Activated CD4-positive, alpha-beta memory T cell treated with anti-CD3 and anti-CD28 coated beads for 36 hours (primary cell): ENCODE data around the gene RASGRP3. TPM values are rescaled to one million over a fixed set of nuclear protein-coding genes. Genes with fewer than 3 reads are reported as not detected.
"Not testable (repeated sequence)": the region's sequence is repeated elsewhere in the genome, so short reads cannot be mapped to it uniquely, and the experiment has no call there.

Experiments
- CTCF ChIA-PET: fragments of 350-600 bp; sonication (Branson Sonifier 250); formaldehyde crosslinking; loops from one replicate; lab custom pipeline; 2021; ENCODE audit warnings: antibody characterized with exemption, inconsistent platforms; lab: Charles Lee
- POLR2A ChIA-PET: fragments of 350-600 bp; sonication (Branson Sonifier 250); formaldehyde crosslinking; loops from one replicate; lab custom pipeline; 2021; ENCODE audit warnings: antibody characterized with exemption; lab: Charles Lee
- DNase-seq: peaks from one replicate; pipeline ENCODE4 v3.0.0-alpha.2; 2020
- H3K27ac Mint-ChIP-seq: one replicate; pipeline ENCODE4 v1.8.0; 2021; ENCODE audit warnings: mixed read lengths
- H3K27me3 Mint-ChIP-seq: one replicate; pipeline ENCODE4 v1.8.0; 2021; ENCODE audit warnings: mixed read lengths
- H3K36me3 Mint-ChIP-seq: one replicate; pipeline ENCODE4 v1.8.0; 2021; ENCODE audit warnings: mixed read lengths
- H3K4me1 Mint-ChIP-seq: one replicate; pipeline ENCODE4 v1.8.0; 2021; ENCODE audit warnings: low read depth, mixed read lengths
- H3K4me3 Mint-ChIP-seq: one replicate; pipeline ENCODE4 v1.8.0; 2021; ENCODE audit warnings: mild to moderate bottlenecking, mixed read lengths
- H3K9me3 Mint-ChIP-seq: one replicate; pipeline ENCODE4 v1.8.0; 2021; ENCODE audit warnings: mixed read lengths
- intact Hi-C: fragments of 100-400 bp; cut with micrococcal nuclease; formaldehyde crosslinking; loops from one replicate; pipeline ENCODE4 v1.15.1; 2023
- total RNA-seq, 2 experiments: library from RNA; stranded (reverse); gene quantifications; one replicate each; pipeline ENCODE4 v1.2.3, GENCODE V29; 2021

The RASGRP3 gene
- total RNA-seq, 2 experiments from 2014 or later = 1.2 to 1.9 TPM

- intact Hi-C loops = not testable (repeated sequence)
Observed at GRCh38 chr2:33442052-33442451, 34.4 kb upstream of the RASGRP3 start.

GRCh38 chr2:33442528-33443079 lies 33.8 kb upstream of the RASGRP3 start:
- Mint-ChIP-seq H3K9me3 (no peaks in the 10 kb centered on the region), H3K4me1 (no peaks in the 10 kb centered on the region), H3K27ac (no peak overlapping the region), H3K27me3 (peaks cover 3% of the 10 kb centered on the region), H3K36me3 (no peaks in the 10 kb centered on the region), H3K4me3 (no peak overlapping the region)
- intact Hi-C loops = no loop called here
- CTCF ChIA-PET = interaction anchor here (3.4 kb wide), 1 partner anchor 140 kb away, joined by 14 read pairs; no protein-coding TSS in a partner anchor
- no peak for DNase-seq
- POLR2A ChIA-PET = no interaction called here

More at GRCh38 chr2:33442052-33442451, 34.4 kb upstream of the RASGRP3 start:
- CTCF ChIA-PET = interaction anchor here (3.4 kb wide), 1 partner anchor 141 kb away, joined by 14 read pairs; no protein-coding TSS in a partner anchor
- H3K9me3 Mint-ChIP-seq, H3K27me3 Mint-ChIP-seq, DNase-seq, H3K36me3 Mint-ChIP-seq, H3K27ac Mint-ChIP-seq, POLR2A ChIA-PET, H3K4me1 Mint-ChIP-seq, H3K4me3 Mint-ChIP-seq: not testable (repeated sequence)

GRCh38 chr2:33443274-33443829 lies 33.1 kb upstream of the RASGRP3 start:
- ChIA-PET POLR2A (no interaction called here), CTCF (interaction anchor here (0.6 to 1.6 kb wide), 2 partner anchors 18 to 140 kb away, joined by 3 to 4 read pairs; no protein-coding TSS in a partner anchor)
- DNase-seq = no peak
- Mint-ChIP-seq H3K4me1 (peaks cover 2% of the 10 kb centered on the region), H3K27ac (no peak overlapping the region), H3K9me3 (no peaks in the 10 kb centered on the region), H3K36me3 (no peaks in the 10 kb centered on the region), H3K27me3 (peaks cover 3% of the 10 kb centered on the region), H3K4me3 (no peak overlapping the region)
- intact Hi-C loops = no loop called here

- CTCF ChIA-PET = interaction anchor here (1.6 kb wide), 1 partner anchor 138 kb away, joined by 4 read pairs; no protein-coding TSS in a partner anchor
- H3K9me3 Mint-ChIP-seq = no peaks in the 10 kb centered on the region
- H3K4me1 Mint-ChIP-seq = peaks cover 2% of the 10 kb centered on the region
- no peak overlapping the region for H3K4me3 Mint-ChIP-seq
- no peak for DNase-seq
- H3K36me3 Mint-ChIP-seq = no peaks in the 10 kb centered on the region
- POLR2A ChIA-PET = no interaction called here
- H3K27ac Mint-ChIP-seq = no peak overlapping the region
- intact Hi-C loops = no loop called here
- peaks cover under 1% of the 10 kb centered on the region for H3K27me3 Mint-ChIP-seq
Observed at GRCh38 chr2:33444967-33445366, 31.5 kb upstream of the RASGRP3 start.

GRCh38 chr2:33448220-33448899 lies 28.1 kb upstream of the RASGRP3 start:
- peaks cover 2% of the 10 kb centered on the region for H3K4me1 Mint-ChIP-seq
- CTCF ChIA-PET = no interaction called here
- peaks cover 1% of the 10 kb centered on the region for H3K27me3 Mint-ChIP-seq
- peaks cover 7% of the 10 kb centered on the region for H3K36me3 Mint-ChIP-seq
- POLR2A ChIA-PET = no interaction called here
- H3K9me3 Mint-ChIP-seq = peaks cover 12% of the 10 kb centered on the region
- intact Hi-C loops = no loop called here
- H3K4me3 Mint-ChIP-seq = no peak overlapping the region
- DNase-seq = no peak
- H3K27ac Mint-ChIP-seq = no peak overlapping the region

GRCh38 chr2:33451214-33451613 lies 25.2 kb upstream of the RASGRP3 start:
- Mint-ChIP-seq H3K4me3 (no peak overlapping the region), H3K36me3 (peaks cover 9% of the 10 kb centered on the region), H3K4me1 (peaks cover 2% of the 10 kb centered on the region), H3K27ac (no peak overlapping the region), H3K27me3 (peaks cover 1% of the 10 kb centered on the region), H3K9me3 (peaks cover 14% of the 10 kb centered on the region)
- ChIA-PET POLR2A (no interaction called here), CTCF (no interaction called here)
- intact Hi-C loops = no loop called here
- no peak for DNase-seq

GRCh38 chr2:33451825-33452224 lies 24.6 kb upstream of the RASGRP3 start:
- peaks cover 2% of the 10 kb centered on the region for H3K4me1 Mint-ChIP-seq
- peaks cover 9% of the 10 kb centered on the region for H3K36me3 Mint-ChIP-seq
- POLR2A ChIA-PET = no interaction called here
- no peak overlapping the region for H3K4me3 Mint-ChIP-seq
- H3K9me3 Mint-ChIP-seq = peaks cover 14% of the 10 kb centered on the region
- CTCF ChIA-PET = interaction anchor here (1.1 kb wide), 1 partner anchor 131 kb away, joined by 3 read pairs; no protein-coding TSS in a partner anchor
- H3K27me3 Mint-ChIP-seq = peaks cover 1% of the 10 kb centered on the region
- intact Hi-C loops = no loop called here
- H3K27ac Mint-ChIP-seq = no peak overlapping the region
- DNase-seq = no peak

- peaks cover 2% of the 10 kb centered on the region for H3K4me1 Mint-ChIP-seq
- intact Hi-C loops = no loop called here
- peaks cover 14% of the 10 kb centered on the region for H3K9me3 Mint-ChIP-seq
- POLR2A ChIA-PET = no interaction called here
- no peak overlapping the region for H3K27ac Mint-ChIP-seq
- DNase-seq = no peak
- H3K27me3 Mint-ChIP-seq = peaks cover 1% of the 10 kb centered on the region
- H3K36me3 Mint-ChIP-seq = peaks cover 9% of the 10 kb centered on the region
- CTCF ChIA-PET = interaction anchor here (1.1 kb wide), 1 partner anchor 130 kb away, joined by 3 read pairs; no protein-coding TSS in a partner anchor
- no peak overlapping the region for H3K4me3 Mint-ChIP-seq
Observed at GRCh38 chr2:33452545-33452944, 23.9 kb upstream of the RASGRP3 start.

- ChIA-PET CTCF (no interaction called here), POLR2A (no interaction called here)
- DNase-seq = no peak
- Mint-ChIP-seq H3K36me3 (peaks cover 9% of the 10 kb centered on the region), H3K27ac (no peak overlapping the region), H3K4me1 (no peaks in the 10 kb centered on the region), H3K9me3 (peaks cover 14% of the 10 kb centered on the region), H3K27me3 (peaks cover 1% of the 10 kb centered on the region), H3K4me3 (no peak overlapping the region)
- intact Hi-C loops = no loop called here
Observed at GRCh38 chr2:33453905-33454479, 22.5 kb upstream of the RASGRP3 start.

GRCh38 chr2:33457556-33458247 lies 18.7 kb upstream of the RASGRP3 start:
- Mint-ChIP-seq H3K9me3 (peaks cover 3% of the 10 kb centered on the region), H3K27ac (no peak overlapping the region), H3K4me3 (no peak overlapping the region), H3K36me3 (peaks cover 4% of the 10 kb centered on the region), H3K27me3 (no peaks in the 10 kb centered on the region), H3K4me1 (no peaks in the 10 kb centered on the region)
- DNase-seq = no peak
- intact Hi-C loops = no loop called here
- ChIA-PET CTCF (interaction anchor here (1.1 kb wide), 1 partner anchor 18 kb away, joined by 6 read pairs; the partner anchor contains the start of gene RASGRP3), POLR2A (no interaction called here)

GRCh38 chr2:33458248-33458819 lies 18.1 kb upstream of the RASGRP3 start:
- Mint-ChIP-seq H3K27ac (no peak overlapping the region), H3K4me1 (no peaks in the 10 kb centered on the region), H3K36me3 (peaks cover 2% of the 10 kb centered on the region), H3K9me3 (peaks cover 2% of the 10 kb centered on the region), H3K4me3 (no peak overlapping the region), H3K27me3 (no peaks in the 10 kb centered on the region)
- intact Hi-C loops = no loop called here
- ChIA-PET CTCF (no interaction called here), POLR2A (no interaction called here)
- DNase-seq = no peak
